PC-3 (cell line): ENCODE data around the gene TCF20. TPM values are rescaled to one million over a fixed set of nuclear protein-coding genes. Genes with fewer than 3 reads are reported as not detected.

Experiments
- ATAC-seq: fragments of 200-7000 bp; cut with Tn5 transposase; 2 replicates; pipeline ENCODE4 v1.9.1; 2020; ENCODE audit warnings: mild to moderate bottlenecking, moderate library complexity
- Bru-seq: library from RNA; stranded (reverse); fragments of 400-500 nt; gene quantifications from one replicate; lab custom pipeline; 2021; lab: Mats Ljungman, UMichigan
- BruChase-seq, 2 experiments: library from RNA; stranded (reverse); fragments of 400-500 nt; gene quantifications; one replicate each; lab custom pipeline; 2021; lab: Mats Ljungman, UMichigan
- BruUV-seq: library from RNA; stranded (reverse); fragments of 400-500 nt; replicated peaks from 2 replicates; lab custom pipeline; 2021; lab: Mats Ljungman, UMichigan
- CTCF ChIA-PET: fragments of 300-600 bp; sonication (Branson Sonifier 250); formaldehyde crosslinking; loops from one replicate; lab custom pipeline; 2022; ENCODE audit warnings: antibody characterized with exemption; lab: Charles Lee
- POLR2A ChIA-PET: fragments of 300-600 bp; sonication (Branson Sonifier 250); formaldehyde crosslinking; loops from one replicate; lab custom pipeline; 2022; ENCODE audit warnings: antibody characterized with exemption; ENCODE audit not compliant: unreplicated experiment; lab: Charles Lee
- DNase-seq: peaks from one replicate; pipeline ENCODE4 v3.0.0-alpha.2; 2015
- H2AFZ ChIP-seq: fragments of 300-600 bp; sonication (generic); 2 replicates; pipeline ENCODE4 v1.6.0; 2016; ENCODE audit warnings: antibody characterized with exemption, low read length
- H3F3A ChIP-seq: fragments of 300-600 bp; sonication (generic); one replicate; pipeline ENCODE4 v1.6.0; 2017; ENCODE audit warnings: antibody characterized with exemption, low read length, control low read depth, mild to moderate bottlenecking; ENCODE audit not compliant: unreplicated experiment
- H3K27ac ChIP-seq: fragments of 300-600 bp; sonication (generic); 2 replicates; pipeline ENCODE4 v1.5.1; 2016; ENCODE audit warnings: mild to moderate bottlenecking, low read length
- H3K27me3 ChIP-seq: fragments of 300-600 bp; sonication (generic); 2 replicates; pipeline ENCODE4 v1.6.1; 2016; ENCODE audit warnings: low read length, mixed read lengths
- H3K36me3 ChIP-seq: fragments of 300-600 bp; sonication (generic); 2 replicates; pipeline ENCODE4 v1.6.1; 2016; ENCODE audit warnings: low read depth, mixed run types, low read length, mixed read lengths
- H3K4me1 ChIP-seq: fragments of 300-600 bp; sonication (generic); 2 replicates; pipeline ENCODE4 v1.5.1; 2016; ENCODE audit warnings: low read length; ENCODE audit not compliant: insufficient read depth
- H3K4me2 ChIP-seq: fragments of 300-600 bp; sonication (generic); 2 replicates; pipeline ENCODE4 v1.6.0; 2016; ENCODE audit warnings: low read length
- H3K4me3 ChIP-seq: fragments of 300-600 bp; sonication (generic); 2 replicates; pipeline ENCODE4 v1.5.1; 2016; ENCODE audit warnings: mild to moderate bottlenecking, low read length, mixed read lengths
- H3K79me2 ChIP-seq: fragments of 300-600 bp; sonication (generic); 2 replicates; pipeline ENCODE4 v1.6.1; 2017; ENCODE audit warnings: low read length, mixed read lengths
- H3K9ac ChIP-seq: fragments of 300-600 bp; sonication (generic); 2 replicates; pipeline ENCODE4 v1.6.0; 2016; ENCODE audit warnings: mild to moderate bottlenecking, low read length
- H3K9me2 ChIP-seq: fragments of 300-600 bp; sonication (generic); replicated peaks from 2 replicates; pipeline ENCODE4 v1.6.1; 2016; ENCODE audit warnings: mixed run types, low read length, mixed read lengths
- H3K9me3 ChIP-seq: fragments of 300-600 bp; sonication (generic); 2 replicates; pipeline ENCODE4 v1.6.1; 2016; ENCODE audit warnings: low read length, mixed read lengths
- H4K20me1 ChIP-seq: fragments of 300-600 bp; sonication (generic); 2 replicates; pipeline ENCODE4 v1.6.1; 2016; ENCODE audit warnings: low read length, mixed read lengths
- CTCF ChIP-seq: fragments of 300-600 bp; sonication (generic); conservative IDR thresholded peaks from 2 replicates; pipeline ENCODE4 v1.5.1; 2017; ENCODE audit warnings: antibody characterized with exemption, low read depth, mild to moderate bottlenecking, low read length
- EZH2 ChIP-seq: fragments of 300-600 bp; sonication (generic); IDR thresholded peaks from one replicate; pipeline ENCODE4 v1.6.1; 2017; ENCODE audit warnings: antibody characterized with exemption, mild to moderate bottlenecking, low read length; ENCODE audit not compliant: unreplicated experiment
- EZH2phosphoT487 ChIP-seq: fragments of 300-600 bp; sonication (generic); IDR thresholded peaks from 2 replicates; pipeline ENCODE4 v1.6.1; 2018; ENCODE audit warnings: mild to moderate bottlenecking, antibody characterized with exemption, low read length, borderline replicate concordance
- intact Hi-C: fragments of 100-400 bp; cut with micrococcal nuclease; formaldehyde crosslinking; loops from 2 replicates; pipeline ENCODE4 v1.9.0; 2023
- long read RNA-seq: library from polyadenylated mRNA; unstranded; transcript quantifications from one replicate; pipeline ENCODE4 v2.0.0, GENCODE V29; 2021; ENCODE audit not compliant: unreplicated experiment
- total RNA-seq: library from RNA; depleted of rRNA; stranded (reverse); fragments of >200 nt; gene quantifications from 2 replicates; pipeline ENCODE4 v1.2.3, GENCODE V29; 2014; rRNA removed

Gene TCF20
- total RNA-seq (36.0 and 37.0 TPM in 2 replicates), Bru-seq, nascent RNA (percentile 79 among the genes with signal in this experiment), BruChase-seq, experiment 1, labeled RNA remaining after a 6-hour chase (percentile 86 among the genes with signal in this experiment), BruChase-seq, experiment 2, labeled RNA remaining after a 2-hour chase (percentile 79 among the genes with signal in this experiment)
- long read RNA-seq, full-length matches to known transcripts, result 11 of 35 reads
- long read RNA-seq, partial matches to known transcripts, result 4 of 35 reads
- long read RNA-seq, other reads (novel, unspliced or antisense), result 20 of 35 reads

GRCh38 chr22:42270510-42271190, at the start of gene TCF20:
Gene TCF20 (minus strand): TSS chr22:42270653. CDS start chr22:42215305, 55,348 bp downstream.
- ChIA-PET POLR2A (interaction anchor here (0.6 kb wide), 1 partner anchor 843 kb away, joined by 4 read pairs; no protein-coding TSS in a partner anchor), CTCF (no interaction called here)
- Histone ChIP-seq H2AFZ (peak within 1 kb of the TSS; percentile 71), H3K9ac (peak within 1 kb of the TSS; percentile 99), H3K9me3 (no peaks in the 10 kb centered on the region), H3K4me2 (peak within 1 kb of the TSS; percentile 85), H3K27ac (peak within 1 kb of the TSS; percentile 82), H3K9me2 (no peaks in the 10 kb centered on the region), H3K36me3 (no peaks in the 10 kb centered on the region), H3K4me1 (peaks cover 8% of the 10 kb centered on the region), H3K79me2 (peaks cover 47% of the 10 kb centered on the region), H3K27me3 (no peaks in the 10 kb centered on the region), H3F3A (no peaks in the 10 kb centered on the region), H3K4me3 (peak within 1 kb of the TSS; percentile 75), H4K20me1 (peaks cover 8% of the 10 kb centered on the region; the same call in 1 of the 2 replicates)
- TF ChIP-seq EZH2phosphoT487, result no peak
- no peak for TF ChIP-seq CTCF
- TF ChIP-seq EZH2, result no peak
- BruUV-seq, result no TSS peak
- peak; percentile 67 for ATAC-seq
- DNase-seq, result peak; percentile 64
- intact Hi-C loops, result no loop called here

- CTCF ChIA-PET, result no interaction called here
- no peak overlapping the region for H3K27ac ChIP-seq
- no TSS peak for BruUV-seq
- intact Hi-C loops, result no loop called here
- H2AFZ ChIP-seq, result no peak overlapping the region
- ATAC-seq (no peak), DNase-seq (no peak)
- no peaks in the 10 kb centered on the region for H3K27me3 ChIP-seq
- H3K9me2 ChIP-seq, result no peaks in the 10 kb centered on the region
- H4K20me1 ChIP-seq, result no peaks in the 10 kb centered on the region
- H3K79me2 ChIP-seq, result no peaks in the 10 kb centered on the region
- H3K4me2 ChIP-seq, result no peak overlapping the region
- H3K4me3 ChIP-seq, result no peak overlapping the region
- TF ChIP-seq CTCF (no peak), EZH2phosphoT487 (no peak), EZH2 (no peak)
- POLR2A ChIA-PET, result no interaction called here
- H3K9ac ChIP-seq, result no peak overlapping the region
- peaks cover 3% of the 10 kb centered on the region; the same call in 1 of the 2 replicates for H3K4me1 ChIP-seq
- no peaks in the 10 kb centered on the region for H3K9me3 ChIP-seq
- H3K36me3 ChIP-seq, result no peaks in the 10 kb centered on the region
- no peaks in the 10 kb centered on the region for H3F3A ChIP-seq
These were observed 48.9 kb upstream of the TCF20 start for GRCh38 chr22:42319386-42319785.
